ENCODE results near the gene NQO2. TPM values are rescaled to one million over a fixed set of nuclear protein-coding genes. Genes with fewer than 3 reads are reported as not detected.

NQO2 gene
- total and polyA plus RNA-seq, 2 of the 13 experiments (the other 11 are each of a cell fraction or from before 2014, with no cell fraction given): 32.2 to 56.5 TPM

- TF ChIP-seq, protein P1, sequence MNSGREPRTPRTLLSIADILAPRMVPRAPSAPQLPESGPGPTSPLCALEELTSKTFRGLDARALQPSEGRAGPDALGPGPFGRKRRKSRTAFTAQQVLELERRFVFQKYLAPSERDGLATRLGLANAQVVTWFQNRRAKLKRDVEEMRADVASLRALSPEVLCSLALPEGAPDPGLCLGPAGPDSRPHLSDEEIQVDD (CRISPR knock-in tag; IDR thresholded peaks at IDR 0.05; ENCODE audit: borderline replicate concordance): peak; percentile 62; the same call in 1 of the 2 replicates
- TF ChIP-seq, protein P2, sequence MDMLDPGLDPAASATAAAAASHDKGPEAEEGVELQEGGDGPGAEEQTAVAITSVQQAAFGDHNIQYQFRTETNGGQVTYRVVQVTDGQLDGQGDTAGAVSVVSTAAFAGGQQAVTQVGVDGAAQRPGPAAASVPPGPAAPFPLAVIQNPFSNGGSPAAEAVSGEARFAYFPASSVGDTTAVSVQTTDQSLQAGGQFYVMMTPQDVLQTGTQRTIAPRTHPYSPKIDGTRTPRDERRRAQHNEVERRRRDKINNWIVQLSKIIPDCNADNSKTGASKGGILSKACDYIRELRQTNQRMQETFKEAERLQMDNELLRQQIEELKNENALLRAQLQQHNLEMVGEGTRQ (IDR thresholded peaks at IDR 0.05; ENCODE audit: low read depth, low read length): no peak
- TF ChIP-seq, protein P2 (CRISPR knock-in tag; IDR thresholded peaks at IDR 0.05; ENCODE audit: borderline replicate concordance): no peak
- no peak for TF ChIP-seq PCBP1 (IDR thresholded peaks at IDR 0.05; ENCODE audit: borderline replicate concordance, low read depth, low read length)
- TF ChIP-seq HNRNPUL1 (IDR thresholded peaks at IDR 0.05; ENCODE audit: low read depth, low read length): 0 out of 2 replicates have a peak, but pooled peaks have one; percentile 51
- TF ChIP-seq RBFOX2 (IDR thresholded peaks at IDR 0.05; ENCODE audit: low read depth, low read length): peak; percentile 100
- TF ChIP-seq ATF7 (IDR thresholded peaks at IDR 0.05): no peak
- TF ChIP-seq ATF7 (CRISPR knock-in tag; IDR thresholded peaks at IDR 0.05): no peak
- TF ChIP-seq ZNF800 (CRISPR knock-in tag; IDR thresholded peaks at IDR 0.05): peak; percentile 57
- peak; percentile 57; the same call in 1 of the 2 replicates for TF ChIP-seq MYPOP (CRISPR knock-in tag; IDR thresholded peaks at IDR 0.05)
- peak; percentile 97; the same call in 1 of the 2 replicates for TF ChIP-seq FLYWCH1 (CRISPR knock-in tag; IDR thresholded peaks at IDR 0.05)
- TF ChIP-seq SNRNP70 (IDR thresholded peaks at IDR 0.05; ENCODE audit: low read depth, low read length): no peak
- TF ChIP-seq, protein P3, sequence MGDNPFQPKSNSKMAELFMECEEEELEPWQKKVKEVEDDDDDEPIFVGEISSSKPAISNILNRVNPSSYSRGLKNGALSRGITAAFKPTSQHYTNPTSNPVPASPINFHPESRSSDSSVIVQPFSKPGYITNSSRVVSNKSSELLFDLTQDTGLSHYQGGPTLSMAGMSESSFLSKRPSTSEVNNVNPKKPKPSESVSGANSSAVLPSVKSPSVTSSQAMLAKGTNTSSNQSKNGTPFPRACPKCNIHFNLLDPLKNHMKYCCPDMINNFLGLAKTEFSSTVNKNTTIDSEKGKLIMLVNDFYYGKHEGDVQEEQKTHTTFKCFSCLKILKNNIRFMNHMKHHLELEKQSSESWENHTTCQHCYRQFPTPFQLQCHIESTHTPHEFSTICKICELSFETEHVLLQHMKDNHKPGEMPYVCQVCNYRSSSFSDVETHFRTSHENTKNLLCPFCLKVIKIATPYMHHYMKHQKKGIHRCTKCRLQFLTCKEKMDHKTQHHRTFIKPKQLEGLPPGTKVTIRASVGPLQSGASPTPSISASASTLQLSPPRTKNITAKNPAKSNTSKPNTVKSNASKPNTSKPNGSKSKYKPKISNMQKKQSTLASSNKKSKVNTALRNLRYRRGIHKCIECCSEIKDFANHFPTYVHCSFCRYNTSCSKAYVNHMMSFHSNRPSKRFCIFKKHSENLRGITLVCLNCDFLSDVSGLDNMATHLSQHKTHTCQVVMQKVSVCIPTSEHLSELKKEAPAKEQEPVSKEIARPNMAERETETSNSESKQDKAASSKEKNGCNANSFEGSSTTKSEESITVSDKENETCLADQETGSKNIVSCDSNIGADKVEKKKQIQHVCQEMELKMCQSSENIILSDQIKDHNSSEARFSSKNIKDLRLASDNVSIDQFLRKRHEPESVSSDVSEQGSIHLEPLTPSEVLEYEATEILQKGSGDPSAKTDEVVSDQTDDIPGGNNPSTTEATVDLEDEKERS (CRISPR knock-in tag; IDR thresholded peaks at IDR 0.05): no peak; the same call in 1 of the 2 replicates
- TF ChIP-seq ZNF513 (CRISPR knock-in tag; conservative IDR thresholded peaks at IDR 0.05): 0 out of 2 replicates have a peak, but pooled peaks have one; percentile 43
- no peak for TF ChIP-seq ZNF567 (CRISPR knock-in tag; IDR thresholded peaks at IDR 0.05; ENCODE audit: borderline replicate concordance)
- peak; percentile 93 for TF ChIP-seq RBM39 (IDR thresholded peaks at IDR 0.05; ENCODE audit: low read depth, low read length, poor library complexity, severe bottlenecking)
- peak; percentile 72 for TF ChIP-seq TARDBP (CRISPR knock-in tag; IDR thresholded peaks at IDR 0.05)
These were observed 68.9 kb downstream of the NQO2 start, which contains the start of gene RIPK1 (continued) for GRCh38 chr6:3068329-3069214.
